ENCODE data around the gene NBL1.

Gene NBL1

DNA sequence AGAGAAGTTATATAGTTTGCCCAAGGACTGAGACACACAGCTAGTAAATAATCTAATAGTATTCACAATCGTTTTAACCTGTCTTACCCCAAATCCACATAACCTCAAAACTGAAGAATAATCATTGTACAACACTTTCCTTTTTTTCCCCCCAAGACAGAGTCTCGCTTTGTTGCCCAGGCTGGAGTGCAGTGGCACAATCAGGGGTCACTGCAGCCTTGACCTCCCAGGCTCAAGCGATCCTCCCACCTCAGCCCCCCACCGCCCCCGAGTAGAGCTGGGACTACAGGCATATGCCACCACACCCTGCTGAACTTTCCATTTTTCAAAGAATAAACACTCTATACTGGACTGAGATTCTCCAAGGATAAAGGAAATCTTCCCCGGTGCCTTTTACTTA is 28.7 kb upstream of the NBL1 start:
- TF ChIP-seq, protein P1, sequence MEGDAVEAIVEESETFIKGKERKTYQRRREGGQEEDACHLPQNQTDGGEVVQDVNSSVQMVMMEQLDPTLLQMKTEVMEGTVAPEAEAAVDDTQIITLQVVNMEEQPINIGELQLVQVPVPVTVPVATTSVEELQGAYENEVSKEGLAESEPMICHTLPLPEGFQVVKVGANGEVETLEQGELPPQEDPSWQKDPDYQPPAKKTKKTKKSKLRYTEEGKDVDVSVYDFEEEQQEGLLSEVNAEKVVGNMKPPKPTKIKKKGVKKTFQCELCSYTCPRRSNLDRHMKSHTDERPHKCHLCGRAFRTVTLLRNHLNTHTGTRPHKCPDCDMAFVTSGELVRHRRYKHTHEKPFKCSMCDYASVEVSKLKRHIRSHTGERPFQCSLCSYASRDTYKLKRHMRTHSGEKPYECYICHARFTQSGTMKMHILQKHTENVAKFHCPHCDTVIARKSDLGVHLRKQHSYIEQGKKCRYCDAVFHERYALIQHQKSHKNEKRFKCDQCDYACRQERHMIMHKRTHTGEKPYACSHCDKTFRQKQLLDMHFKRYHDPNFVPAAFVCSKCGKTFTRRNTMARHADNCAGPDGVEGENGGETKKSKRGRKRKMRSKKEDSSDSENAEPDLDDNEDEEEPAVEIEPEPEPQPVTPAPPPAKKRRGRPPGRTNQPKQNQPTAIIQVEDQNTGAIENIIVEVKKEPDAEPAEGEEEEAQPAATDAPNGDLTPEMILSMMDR (IDR thresholded peaks at IDR 0.05; ENCODE audit: insufficient read depth, low read depth, low read length, missing control alignments), result no peak

DNA sequence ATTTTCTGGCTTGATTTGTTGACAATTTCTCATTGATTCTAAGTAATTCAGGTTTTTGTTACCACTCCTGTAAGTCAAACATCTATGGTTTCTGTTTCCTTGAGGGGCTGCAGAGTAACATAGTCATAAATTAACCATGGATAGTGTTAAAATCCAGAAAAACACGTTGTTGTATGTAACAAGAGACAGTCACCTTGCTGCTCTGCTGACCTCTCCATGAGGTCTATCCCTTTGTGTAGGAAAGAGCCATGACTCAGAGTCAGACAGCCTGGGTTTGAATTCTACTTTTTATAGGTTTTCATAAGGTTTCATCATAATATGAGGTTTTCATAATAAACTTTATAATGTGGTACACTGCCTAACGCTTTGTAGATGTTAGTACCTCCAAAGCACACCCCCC is 27.6 kb upstream of the NBL1 start:
- TF ChIP-seq, protein P1 (IDR thresholded peaks at IDR 0.05; ENCODE audit: insufficient read depth, low read depth, low read length, missing control alignments), result no peak
- peak; percentile 37 for DNase-seq (ENCODE audit: low read depth)
- no peak overlapping the region for H3K4me3 ChIP-seq (ENCODE audit: low read length)

More for the DNA sequence above, 28.7 kb upstream of the NBL1 start:
- no peak for DNase-seq (ENCODE audit: low read depth)
- H3K4me3 ChIP-seq (ENCODE audit: low read length), result no peak overlapping the region

DNA sequence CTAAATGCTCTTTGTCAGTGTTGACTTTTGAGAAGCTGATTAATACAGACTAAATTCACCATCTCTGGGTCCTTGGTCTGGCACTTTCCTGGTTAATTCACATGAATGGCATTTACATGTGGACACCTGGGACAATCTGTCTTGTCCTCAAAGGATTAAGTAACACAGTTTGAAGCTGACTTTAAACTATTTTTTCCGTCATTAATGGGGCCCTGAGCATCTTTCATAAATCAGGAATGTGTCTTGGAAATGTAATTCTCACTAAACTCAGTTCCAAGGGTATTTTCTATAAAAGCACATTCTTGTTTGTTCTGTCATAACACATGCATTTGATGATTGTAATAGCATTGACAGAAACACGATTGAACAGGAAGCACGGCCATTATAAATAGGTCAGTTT is 26.7 kb upstream of the NBL1 start:
- TF ChIP-seq, protein P1 (IDR thresholded peaks at IDR 0.05; ENCODE audit: insufficient read depth, low read depth, low read length, missing control alignments), result no peak
- no peak for DNase-seq (ENCODE audit: low read depth)
- H3K4me3 ChIP-seq (ENCODE audit: low read length), result no peak overlapping the region

DNA sequence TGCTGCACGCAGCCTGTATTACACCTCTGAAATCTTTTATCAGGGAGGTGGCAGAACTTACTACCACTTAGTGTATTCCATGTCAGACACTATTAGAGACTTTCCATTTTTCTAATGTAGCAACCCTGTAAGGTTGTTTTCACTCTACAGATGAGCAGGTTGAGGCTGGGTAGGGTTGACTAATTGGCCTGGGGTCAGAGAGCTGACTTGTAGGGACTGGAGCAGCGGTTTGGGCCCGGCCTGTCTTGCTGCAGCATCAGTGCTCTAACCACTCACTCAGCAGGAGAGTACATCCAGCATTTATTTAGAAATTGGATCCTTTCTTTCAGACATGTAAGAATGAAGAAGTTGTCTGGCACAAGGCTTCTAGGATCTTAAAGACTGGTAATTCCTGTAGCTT is 25.7 kb upstream of the NBL1 start:
- no peak overlapping the region for H3K4me3 ChIP-seq (ENCODE audit: low read length)
- peak; percentile 85 for DNase-seq (ENCODE audit: low read depth)

DNA sequence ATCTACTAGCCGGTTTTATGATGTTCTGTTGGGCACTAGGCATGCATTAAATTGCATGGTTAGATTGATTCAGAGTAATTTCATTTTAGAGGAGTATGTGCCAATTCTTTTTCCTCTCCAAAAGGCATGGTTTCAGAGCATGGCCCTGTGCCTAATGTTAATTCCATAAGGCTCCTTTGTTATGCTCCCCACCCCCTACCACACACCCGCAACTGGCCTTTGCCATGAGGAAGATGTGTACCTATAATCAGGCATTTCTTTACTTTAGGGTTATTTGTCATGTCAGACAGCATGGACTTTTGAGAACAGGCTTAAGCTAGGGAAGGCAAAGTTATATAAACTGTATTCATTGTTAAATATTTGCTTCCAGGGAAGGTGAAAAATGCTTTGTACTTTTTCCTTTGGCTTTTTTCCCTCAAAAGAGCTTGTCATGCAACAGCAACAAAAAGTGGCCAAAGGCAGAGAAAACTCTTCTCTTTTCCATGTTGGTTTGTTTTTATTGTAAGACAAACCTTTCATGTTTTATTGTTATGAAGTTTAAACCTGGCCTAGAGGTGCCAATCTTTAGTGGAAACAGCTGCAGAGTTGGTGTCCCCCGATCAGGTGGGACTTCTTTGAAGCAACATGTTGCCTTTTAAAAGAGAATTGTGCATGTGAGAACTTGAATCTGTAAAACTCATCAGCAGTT is 24.3 kb upstream of the NBL1 start:
- no peak for DNase-seq (ENCODE audit: low read depth)
- no peak overlapping the region for H3K4me3 ChIP-seq (ENCODE audit: low read length)
- TF ChIP-seq, protein P1 (IDR thresholded peaks at IDR 0.05; ENCODE audit: insufficient read depth, low read depth, low read length, missing control alignments), result no peak

More for the DNA sequence above, 25.7 kb upstream of the NBL1 start:
- TF ChIP-seq, protein P1 (IDR thresholded peaks at IDR 0.05; ENCODE audit: insufficient read depth, low read depth, low read length, missing control alignments), result no peak

DNA sequence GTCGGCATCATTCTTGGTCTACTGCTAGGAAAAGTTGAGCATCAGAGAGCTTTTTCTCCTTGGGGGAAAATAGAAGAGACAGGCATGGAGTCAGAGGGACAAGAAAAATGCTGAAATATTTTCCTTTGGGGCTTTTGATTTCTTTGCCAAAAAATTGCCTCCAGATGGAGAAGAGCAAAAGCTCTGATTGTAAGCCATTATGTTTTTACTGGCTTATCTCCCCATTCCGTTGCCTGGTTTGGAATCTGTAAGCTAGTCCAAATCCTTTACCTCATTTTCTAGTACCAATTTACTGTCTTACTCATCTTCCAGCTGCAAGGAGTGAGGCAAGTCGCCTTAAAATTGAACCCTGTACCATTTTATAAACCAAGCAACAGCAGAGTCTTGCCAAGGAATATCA is 23.3 kb upstream of the NBL1 start:
- TF ChIP-seq, protein P1 (IDR thresholded peaks at IDR 0.05; ENCODE audit: insufficient read depth, low read depth, low read length, missing control alignments), result no peak
- no peak for DNase-seq (ENCODE audit: low read depth)
- no peak overlapping the region for H3K4me3 ChIP-seq (ENCODE audit: low read length)
